Measurements from ENCODE around the gene SRBD1. TPM values are rescaled to one million over a fixed set of nuclear protein-coding genes. Genes with fewer than 3 reads are reported as not detected.

The SRBD1 gene
- total RNA-seq, 1 donor from 2014 or later: 13.8 TPM

- H3K4me3 Mint-ChIP-seq (ENCODE audit: low read depth): no peak overlapping the region
- peaks cover 4% of the 10 kb centered on the region for H3K4me1 Mint-ChIP-seq (ENCODE audit: low read depth)
- DNase-seq (ENCODE audit: low spot score, unreplicated experiment): no peak
- peaks cover 15% of the 10 kb centered on the region for H3K36me3 Mint-ChIP-seq (ENCODE audit: insufficient read depth)
- no peaks in the 10 kb centered on the region for H3K27me3 Mint-ChIP-seq
- H3K27ac Mint-ChIP-seq: no peak overlapping the region
- peaks cover 15% of the 10 kb centered on the region for H3K9me3 Mint-ChIP-seq (ENCODE audit: low read depth)
- TF ChIP-seq, protein P1, sequence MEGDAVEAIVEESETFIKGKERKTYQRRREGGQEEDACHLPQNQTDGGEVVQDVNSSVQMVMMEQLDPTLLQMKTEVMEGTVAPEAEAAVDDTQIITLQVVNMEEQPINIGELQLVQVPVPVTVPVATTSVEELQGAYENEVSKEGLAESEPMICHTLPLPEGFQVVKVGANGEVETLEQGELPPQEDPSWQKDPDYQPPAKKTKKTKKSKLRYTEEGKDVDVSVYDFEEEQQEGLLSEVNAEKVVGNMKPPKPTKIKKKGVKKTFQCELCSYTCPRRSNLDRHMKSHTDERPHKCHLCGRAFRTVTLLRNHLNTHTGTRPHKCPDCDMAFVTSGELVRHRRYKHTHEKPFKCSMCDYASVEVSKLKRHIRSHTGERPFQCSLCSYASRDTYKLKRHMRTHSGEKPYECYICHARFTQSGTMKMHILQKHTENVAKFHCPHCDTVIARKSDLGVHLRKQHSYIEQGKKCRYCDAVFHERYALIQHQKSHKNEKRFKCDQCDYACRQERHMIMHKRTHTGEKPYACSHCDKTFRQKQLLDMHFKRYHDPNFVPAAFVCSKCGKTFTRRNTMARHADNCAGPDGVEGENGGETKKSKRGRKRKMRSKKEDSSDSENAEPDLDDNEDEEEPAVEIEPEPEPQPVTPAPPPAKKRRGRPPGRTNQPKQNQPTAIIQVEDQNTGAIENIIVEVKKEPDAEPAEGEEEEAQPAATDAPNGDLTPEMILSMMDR (IDR thresholded peaks at IDR 0.05; ENCODE audit: unreplicated experiment): no peak
These were observed 133.5 kb downstream of the SRBD1 start for GRCh38 chr2:45477546-45477945.

DNA sequence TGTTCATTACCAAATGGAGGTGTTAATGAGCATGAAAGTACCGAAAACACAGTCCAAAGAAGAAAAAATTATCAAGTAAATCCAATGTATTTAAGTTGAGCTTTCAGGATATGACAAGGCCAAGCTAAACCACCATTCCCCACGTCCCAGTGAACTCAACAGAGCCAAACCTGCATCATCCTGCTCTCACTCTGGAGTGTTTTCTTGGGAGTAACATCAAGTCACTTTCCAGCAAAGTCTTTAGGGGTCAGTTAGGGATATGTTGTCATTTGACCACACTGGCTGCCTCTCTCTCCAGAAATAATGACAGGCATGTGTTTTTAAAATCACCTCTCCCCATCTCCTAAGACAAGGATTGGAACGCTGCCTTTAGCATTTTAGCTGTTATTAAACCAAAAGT is 140.5 kb downstream of the SRBD1 start:
- Mint-ChIP-seq H3K27ac (no peak overlapping the region), H3K36me3 (ENCODE audit: insufficient read depth) (peaks cover 4% of the 10 kb centered on the region), H3K27me3 (no peaks in the 10 kb centered on the region), H3K4me3 (ENCODE audit: low read depth) (no peak overlapping the region), H3K4me1 (ENCODE audit: low read depth) (peaks cover 15% of the 10 kb centered on the region), H3K9me3 (ENCODE audit: low read depth) (peaks cover 6% of the 10 kb centered on the region)
- TF ChIP-seq, protein P1 (IDR thresholded peaks at IDR 0.05; ENCODE audit: unreplicated experiment): no peak
- DNase-seq (ENCODE audit: low spot score, unreplicated experiment): no peak

DNA sequence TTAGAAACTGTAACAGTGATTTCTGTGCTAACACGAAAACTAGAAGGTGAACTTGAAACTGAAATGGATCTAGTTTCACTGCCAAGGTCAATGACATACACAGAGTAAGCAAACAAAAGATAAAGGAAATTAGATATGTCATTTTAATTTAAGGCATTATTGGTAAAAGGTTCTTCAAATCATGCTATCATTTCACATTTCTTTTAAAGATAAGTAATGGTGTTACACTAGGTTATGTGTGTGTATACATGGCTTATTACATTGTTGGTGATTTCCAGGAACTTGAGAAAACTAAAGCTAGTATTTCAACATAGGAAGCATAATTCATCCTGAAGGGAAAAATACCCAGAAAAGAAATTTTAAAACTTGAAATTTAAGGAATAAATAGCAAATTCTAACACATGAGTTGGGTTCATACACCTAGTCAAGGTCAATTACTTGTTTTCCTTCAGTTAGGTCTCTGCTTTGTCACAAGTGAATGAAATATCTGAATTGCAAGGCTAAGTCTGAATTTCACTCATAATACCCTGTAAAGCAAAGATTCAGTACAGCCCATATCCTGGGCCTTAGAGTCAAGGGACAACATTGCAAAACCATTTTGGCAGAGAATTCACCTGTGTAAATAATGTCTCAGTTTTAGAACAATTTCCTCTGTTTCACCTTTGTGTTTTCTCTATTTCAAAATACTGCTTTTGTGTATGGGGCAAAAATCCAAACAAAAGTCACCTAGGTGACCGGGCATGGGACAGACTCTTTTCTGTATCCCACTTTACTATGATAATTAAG is 141.6 kb downstream of the SRBD1 start:
- TF ChIP-seq, protein P1 (IDR thresholded peaks at IDR 0.05; ENCODE audit: unreplicated experiment): no peak
- H3K27me3 Mint-ChIP-seq: no peaks in the 10 kb centered on the region
- peaks cover 15% of the 10 kb centered on the region for H3K4me1 Mint-ChIP-seq (ENCODE audit: low read depth)
- H3K9me3 Mint-ChIP-seq (ENCODE audit: low read depth): no peaks in the 10 kb centered on the region
- no peaks in the 10 kb centered on the region for H3K36me3 Mint-ChIP-seq (ENCODE audit: insufficient read depth)
- H3K27ac Mint-ChIP-seq: no peak overlapping the region
- DNase-seq (ENCODE audit: low spot score, unreplicated experiment): no peak
- no peak overlapping the region for H3K4me3 Mint-ChIP-seq (ENCODE audit: low read depth)

DNA sequence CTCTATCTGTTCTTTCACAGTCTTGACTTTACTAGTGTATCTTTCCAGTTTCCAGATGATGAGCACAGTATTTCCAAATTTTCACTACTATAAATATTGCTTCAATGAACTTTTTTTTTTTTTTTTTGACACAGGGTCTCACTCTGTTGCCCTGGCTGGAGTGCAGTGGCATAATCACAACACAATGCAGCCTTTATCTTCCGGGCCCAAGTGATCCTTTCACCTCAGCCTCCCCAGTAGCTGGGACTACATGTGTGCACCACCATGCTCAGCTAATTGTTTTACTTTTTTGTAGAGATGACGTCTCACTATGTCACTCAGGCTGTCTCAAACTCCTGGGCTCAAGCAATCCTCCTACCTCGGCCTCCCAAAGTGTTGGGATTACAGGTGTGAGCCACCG is 142.8 kb downstream of the SRBD1 start:
- H3K36me3 Mint-ChIP-seq (ENCODE audit: insufficient read depth): no peaks in the 10 kb centered on the region
- H3K4me3 Mint-ChIP-seq (ENCODE audit: low read depth): no peak overlapping the region
- peaks cover 16% of the 10 kb centered on the region for H3K4me1 Mint-ChIP-seq (ENCODE audit: low read depth)
- TF ChIP-seq, protein P1 (IDR thresholded peaks at IDR 0.05; ENCODE audit: unreplicated experiment): no peak
- no peak overlapping the region for H3K27ac Mint-ChIP-seq
- no peak for DNase-seq (ENCODE audit: low spot score, unreplicated experiment)
- no peaks in the 10 kb centered on the region for H3K27me3 Mint-ChIP-seq
- no peaks in the 10 kb centered on the region for H3K9me3 Mint-ChIP-seq (ENCODE audit: low read depth)

DNA sequence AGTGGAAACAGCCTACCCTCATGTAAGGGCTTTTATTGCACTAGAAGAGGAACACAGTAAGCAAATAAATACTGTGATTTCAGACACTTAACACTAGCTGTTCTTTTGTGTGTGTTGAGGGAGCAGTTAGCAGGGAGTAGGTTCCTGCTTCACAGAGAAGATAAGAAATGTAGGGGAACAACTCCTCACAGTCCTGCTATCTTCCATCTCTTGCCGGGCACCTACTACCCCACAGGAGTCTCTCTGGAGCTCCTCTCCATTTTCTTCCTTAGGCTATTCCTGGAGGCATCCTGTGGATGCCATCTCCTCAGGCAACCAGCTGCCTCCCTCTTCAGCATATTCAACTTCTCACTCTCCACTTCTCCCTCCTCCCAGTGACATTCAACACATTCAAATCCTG is 145.0 kb downstream of the SRBD1 start:
- H3K9me3 Mint-ChIP-seq (ENCODE audit: low read depth): no peaks in the 10 kb centered on the region
- DNase-seq (ENCODE audit: low spot score, unreplicated experiment): no peak
- no peak overlapping the region for H3K4me3 Mint-ChIP-seq (ENCODE audit: low read depth)
- H3K27me3 Mint-ChIP-seq: no peaks in the 10 kb centered on the region
- TF ChIP-seq, protein P1 (IDR thresholded peaks at IDR 0.05; ENCODE audit: unreplicated experiment): no peak
- peaks cover 16% of the 10 kb centered on the region for H3K4me1 Mint-ChIP-seq (ENCODE audit: low read depth)
- no peak overlapping the region for H3K27ac Mint-ChIP-seq
- H3K36me3 Mint-ChIP-seq (ENCODE audit: insufficient read depth): no peaks in the 10 kb centered on the region
